HepG2 (cell line): ENCODE results near the gene POLN. TPM values are rescaled to one million over a fixed set of nuclear protein-coding genes. Genes with fewer than 3 reads are reported as not detected.

ENCODE experiments used
- CHD2 ChIP-seq: IDR thresholded peaks from 2 replicates; pipeline ENCODE4 v1.6.1; 2011; ENCODE audit warnings: low read depth, low read length, improper control_type of control experiment
- CREB1 ChIP-seq, 2 experiments: fragments of 450-650 bp in 1 of 2; IDR thresholded peaks; 2 replicates each; pipeline ENCODE4 v1.6.1; 2016 to 2017; ENCODE audit warnings: control low read depth in 1 of 2, mild to moderate bottlenecking in 1 of 2, missing compliant biosample characterization in 1 of 2, missing genetic modification characterization in 1 of 2
- ERF ChIP-seq: IDR thresholded peaks from 2 replicates; pipeline ENCODE4 v1.6.1; 2018; ENCODE audit warnings: missing biosample characterization, missing genetic modification reagents
- HES4 ChIP-seq: sonication (generic); formaldehyde crosslinking; IDR thresholded peaks from 2 replicates; pipeline ENCODE4 v1.9.0; 2021; ENCODE audit warnings: mild to moderate bottlenecking, missing genetic modification reagents, borderline replicate concordance
- HNRNPK ChIP-seq: fragments of 200-400 bp; formaldehyde crosslinking; IDR thresholded peaks from 2 replicates; pipeline ENCODE4 v1.6.1; 2018; ENCODE audit warnings: low read length, low read depth, moderate library complexity, mild to moderate bottlenecking; ENCODE audit not compliant: poor library complexity, severe bottlenecking
- HOXA7 ChIP-seq: sonication (generic); formaldehyde crosslinking; IDR thresholded peaks from 2 replicates; pipeline ENCODE4 v1.8.1; 2022; ENCODE audit warnings: mild to moderate bottlenecking, missing genetic modification reagents, moderate library complexity
- IKZF1 ChIP-seq: fragments of 450-650 bp; IDR thresholded peaks from 2 replicates; pipeline ENCODE4 v1.7.1; 2016
- MED1 ChIP-seq: sonication (generic); formaldehyde crosslinking; IDR thresholded peaks from 2 replicates; pipeline ENCODE4 v1.4.0; 2020; ENCODE audit warnings: missing genetic modification reagents
- NRL ChIP-seq: sonication (generic); formaldehyde crosslinking; IDR thresholded peaks from 2 replicates; pipeline ENCODE4 v1.5.0; 2020; ENCODE audit warnings: missing genetic modification reagents, mild to moderate bottlenecking, moderate library complexity, borderline replicate concordance
- REXO4 ChIP-seq: sonication (generic); formaldehyde crosslinking; IDR thresholded peaks from 2 replicates; pipeline ENCODE4 v1.8.0; 2022; ENCODE audit warnings: missing genetic modification reagents, mild to moderate bottlenecking, borderline replicate concordance
- ZBTB8A ChIP-seq: sonication (generic); formaldehyde crosslinking; IDR thresholded peaks from 2 replicates; pipeline ENCODE4 v1.4.0; 2020; ENCODE audit warnings: mild to moderate bottlenecking, low read depth, missing genetic modification reagents, borderline replicate concordance
- ZNF343 ChIP-seq: sonication (generic); formaldehyde crosslinking; IDR thresholded peaks from 2 replicates; pipeline ENCODE4 v1.4.0; 2020; ENCODE audit warnings: mild to moderate bottlenecking, missing genetic modification reagents
- ZNF614 ChIP-seq: IDR thresholded peaks from 2 replicates; pipeline ENCODE4 v1.6.1; 2018; ENCODE audit warnings: missing biosample characterization, missing genetic modification reagents, inconsistent platforms, borderline replicate concordance
- ZNF616 ChIP-seq: sonication (generic); formaldehyde crosslinking; IDR thresholded peaks from 2 replicates; pipeline ENCODE4 v1.5.0; 2020; ENCODE audit warnings: low read depth, mild to moderate bottlenecking, missing genetic modification reagents
- ZNF850 ChIP-seq: sonication (generic); formaldehyde crosslinking; conservative IDR thresholded peaks from 2 replicates; pipeline ENCODE4 v1.9.0; 2021; ENCODE audit warnings: mild to moderate bottlenecking, missing genetic modification reagents
- ZSCAN9 ChIP-seq: IDR thresholded peaks from 2 replicates; pipeline ENCODE4 v1.6.1; 2016; ENCODE audit warnings: borderline replicate concordance
- polyA plus RNA-seq, 8 experiments: library from polyadenylated mRNA; depleted of rRNA in 3 of 8; stranded (reverse) in 7 of 8; unstranded in 1 of 8; fragments of >200 nt; fragmentation: Illumina TruSeq in 4 of 8; extraction: Trizol in 4 of 8; gene quantifications; 2 replicates each; pipeline versions ENCODE4 v1.2.1 to v1.2.3, GENCODE V29; 2011 to 2016; ENCODE audit warnings: low read depth in 4 of 8, missing spikeins in 1 of 8, mixed read lengths in 1 of 8; ENCODE audit not compliant: insufficient read depth in 1 of 8
- total RNA-seq, 5 experiments: library from RNA; depleted of rRNA; stranded (reverse); fragments of >200 nt; fragmentation: Illumina TruSeq; extraction: Trizol; gene quantifications; 2 replicates each; pipeline ENCODE4 v1.2.3, GENCODE V29; 2016; ENCODE audit warnings: low read depth in 1 of 5
- TF ChIP-seq, protein P1 (sequence below): sonication (generic); formaldehyde crosslinking; IDR thresholded peaks from 2 replicates; pipeline ENCODE4 v1.4.0; 2020; ENCODE audit warnings: mild to moderate bottlenecking, missing genetic modification reagents
- TF ChIP-seq, protein P2 (sequence below): sonication (generic); formaldehyde crosslinking; IDR thresholded peaks from 2 replicates; pipeline ENCODE4 v1.4.0; 2020; ENCODE audit warnings: missing genetic modification reagents

POLN gene
- total and polyA plus RNA-seq, 2 of the 13 experiments (the other 11 are each of a cell fraction or from before 2014, with no cell fraction given): 0.93 to 1.5 TPM

DNA sequence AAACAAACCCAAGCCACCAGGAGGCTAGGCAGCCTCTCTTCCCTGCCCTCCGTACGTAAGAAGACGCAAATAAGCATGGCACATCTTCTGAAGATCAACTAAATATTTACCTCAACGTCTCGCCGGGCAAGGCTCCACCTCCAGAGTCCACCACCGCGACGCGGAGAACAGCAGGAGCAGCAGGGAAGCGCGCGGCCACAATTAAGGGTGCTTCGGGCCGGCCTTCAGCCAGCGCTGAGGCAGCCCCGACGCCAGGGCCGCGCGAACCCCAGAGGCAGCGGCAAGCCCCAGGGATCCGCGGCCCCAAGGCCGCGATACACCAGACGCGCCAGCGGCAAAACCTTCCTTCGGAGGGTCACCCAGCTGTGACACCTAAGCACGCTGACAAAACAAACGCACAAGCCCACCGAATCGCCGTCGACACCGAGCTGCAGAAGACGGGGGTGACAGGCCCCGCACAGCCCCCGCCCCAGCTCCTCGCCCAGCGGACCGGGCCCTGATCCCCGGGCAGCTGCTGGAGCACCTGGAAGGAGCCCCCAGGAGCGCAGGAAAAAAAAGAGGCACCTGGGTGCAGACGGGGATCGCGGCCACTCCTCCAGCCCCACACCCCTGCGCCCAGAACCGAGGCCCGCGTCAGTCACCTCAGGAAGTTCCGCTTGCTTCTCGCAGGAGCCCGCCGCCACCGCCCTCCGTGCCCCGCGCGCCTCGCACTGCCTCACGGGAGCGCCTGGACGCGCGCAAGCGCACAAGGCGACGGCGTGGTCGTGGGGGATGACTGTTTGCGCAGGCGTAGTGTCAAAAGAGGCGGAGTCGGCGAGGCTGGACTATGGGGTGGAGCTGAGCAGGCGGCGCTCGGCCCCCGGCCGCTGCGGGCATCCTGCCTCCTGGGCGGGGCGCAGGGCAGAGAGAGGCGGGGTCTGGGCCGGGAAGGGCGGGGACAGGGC is at the start of gene POLN, which contains the start of gene HAUS3 (continued):
- TF ChIP-seq, protein P1, sequence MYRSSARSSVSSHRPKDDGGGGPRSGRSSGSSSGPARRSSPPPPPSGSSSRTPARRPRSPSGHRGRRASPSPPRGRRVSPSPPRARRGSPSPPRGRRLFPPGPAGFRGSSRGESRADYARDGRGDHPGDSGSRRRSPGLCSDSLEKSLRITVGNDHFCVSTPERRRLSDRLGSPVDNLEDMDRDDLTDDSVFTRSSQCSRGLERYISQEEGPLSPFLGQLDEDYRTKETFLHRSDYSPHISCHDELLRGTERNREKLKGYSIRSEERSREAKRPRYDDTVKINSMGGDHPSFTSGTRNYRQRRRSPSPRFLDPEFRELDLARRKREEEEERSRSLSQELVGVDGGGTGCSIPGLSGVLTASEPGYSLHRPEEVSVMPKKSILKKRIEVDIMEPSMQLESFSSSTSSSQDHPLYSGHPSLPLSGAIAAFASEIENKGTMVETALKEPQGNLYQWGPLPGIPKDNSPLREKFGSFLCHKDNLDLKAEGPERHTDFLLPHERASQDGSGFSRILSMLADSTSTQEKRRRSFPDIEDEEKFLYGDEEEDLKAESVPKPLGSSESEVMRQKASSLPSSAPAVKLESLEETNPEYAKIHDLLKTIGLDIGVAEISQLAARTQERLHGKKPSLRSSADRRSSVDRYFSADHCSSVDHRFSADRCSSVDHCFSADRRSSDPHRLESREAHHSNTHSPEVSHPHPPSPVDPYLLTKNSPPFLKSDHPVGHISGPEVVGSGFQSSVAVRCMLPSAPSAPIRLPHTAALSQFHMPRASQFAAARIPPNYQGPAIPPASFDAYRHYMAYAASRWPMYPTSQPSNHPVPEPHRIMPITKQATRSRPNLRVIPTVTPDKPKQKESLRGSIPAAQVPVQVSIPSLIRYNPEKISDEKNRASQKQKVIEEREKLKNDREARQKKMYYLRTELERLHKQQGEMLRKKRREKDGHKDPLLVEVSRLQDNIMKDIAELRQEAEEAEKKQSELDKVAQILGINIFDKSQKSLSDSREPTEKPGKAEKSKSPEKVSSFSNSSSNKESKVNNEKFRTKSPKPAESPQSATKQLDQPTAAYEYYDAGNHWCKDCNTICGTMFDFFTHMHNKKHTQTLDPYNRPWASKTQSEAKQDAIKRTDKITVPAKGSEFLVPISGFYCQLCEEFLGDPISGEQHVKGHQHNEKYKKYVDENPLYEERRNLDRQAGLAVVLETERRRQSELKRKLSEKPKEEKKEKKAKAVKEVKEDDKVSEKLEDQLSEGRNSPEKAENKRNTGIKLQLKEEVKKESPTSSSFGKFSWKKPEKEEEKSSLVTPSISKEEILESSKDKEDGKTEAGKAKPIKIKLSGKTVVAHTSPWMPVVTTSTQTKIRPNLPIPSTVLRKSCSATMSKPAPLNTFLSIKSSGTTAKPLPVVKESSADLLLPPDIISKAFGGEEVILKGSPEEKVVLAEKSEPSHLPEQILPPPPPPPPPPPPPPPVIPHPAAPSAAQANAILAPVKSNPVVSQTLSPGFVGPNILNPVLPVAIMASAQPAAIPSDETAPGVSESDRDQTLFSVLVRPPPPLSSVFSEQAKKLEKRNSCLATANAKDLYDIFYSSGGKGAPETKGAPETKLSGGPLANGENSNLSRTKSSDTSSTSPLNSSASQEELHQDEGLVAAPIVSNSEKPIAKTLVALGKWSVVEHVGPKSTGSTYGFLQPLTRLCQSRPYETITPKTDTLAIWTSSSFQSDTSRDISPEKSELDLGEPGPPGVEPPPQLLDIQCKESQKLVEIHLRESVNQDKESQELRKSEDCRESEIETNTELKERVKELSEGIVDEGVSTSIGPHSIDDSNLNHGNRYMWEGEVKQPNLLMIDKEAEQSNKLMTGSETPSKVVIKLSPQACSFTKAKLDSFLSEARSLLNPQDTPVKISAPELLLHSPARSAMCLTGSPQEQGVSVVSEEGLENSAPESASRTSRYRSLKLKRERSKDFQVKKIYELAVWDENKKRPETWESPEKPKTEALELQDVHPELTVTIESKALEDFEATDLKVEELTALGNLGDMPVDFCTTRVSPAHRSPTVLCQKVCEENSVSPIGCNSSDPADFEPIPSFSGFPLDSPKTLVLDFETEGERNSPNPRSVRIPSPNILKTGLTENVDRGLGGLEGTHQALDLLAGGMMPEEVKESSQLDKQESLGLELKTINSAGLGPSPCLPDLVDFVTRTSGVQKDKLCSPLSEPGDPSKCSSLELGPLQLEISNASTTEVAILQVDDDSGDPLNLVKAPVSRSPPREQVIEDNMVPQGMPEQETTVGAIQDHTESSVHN (CRISPR knock-in tag): peak; percentile 35; the same call in 1 of the 2 replicates
- TF ChIP-seq HNRNPK (peak; percentile 80), ZNF343 (CRISPR knock-in tag) (0 out of 2 replicates have a peak, but pooled peaks have one; percentile 51), ZNF850 (CRISPR knock-in tag) (no peak), NRL (CRISPR knock-in tag) (peak; percentile 74; the same call in 1 of the 2 replicates), ZBTB8A (CRISPR knock-in tag) (no peak), HES4 (CRISPR knock-in tag) (0 out of 2 replicates have a peak, but pooled peaks have one; percentile 40), CHD2 (peak; percentile 57; the same call in 1 of the 2 replicates), REXO4 (no peak), HOXA7 (CRISPR knock-in tag) (no peak), IKZF1 (no peak), ZNF616 (CRISPR knock-in tag) (no peak), CREB1 (IDR thresholded peaks at IDR 0.05) (peak; percentile 44; the same call in 1 of the 2 replicates), CREB1 (CRISPR knock-in tag; IDR thresholded peaks at IDR 0.05) (no peak), ZNF614 (CRISPR knock-in tag) (0 out of 2 replicates have a peak, but pooled peaks have one; percentile 19), MED1 (peak; percentile 14), ERF (CRISPR knock-in tag) (peak; percentile 60; the same call in 1 of the 2 replicates), ZSCAN9 (CRISPR knock-in tag) (peak; percentile 20; the same call in 1 of the 2 replicates)
- TF ChIP-seq, protein P2, sequence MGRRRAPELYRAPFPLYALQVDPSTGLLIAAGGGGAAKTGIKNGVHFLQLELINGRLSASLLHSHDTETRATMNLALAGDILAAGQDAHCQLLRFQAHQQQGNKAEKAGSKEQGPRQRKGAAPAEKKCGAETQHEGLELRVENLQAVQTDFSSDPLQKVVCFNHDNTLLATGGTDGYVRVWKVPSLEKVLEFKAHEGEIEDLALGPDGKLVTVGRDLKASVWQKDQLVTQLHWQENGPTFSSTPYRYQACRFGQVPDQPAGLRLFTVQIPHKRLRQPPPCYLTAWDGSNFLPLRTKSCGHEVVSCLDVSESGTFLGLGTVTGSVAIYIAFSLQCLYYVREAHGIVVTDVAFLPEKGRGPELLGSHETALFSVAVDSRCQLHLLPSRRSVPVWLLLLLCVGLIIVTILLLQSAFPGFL (CRISPR knock-in tag): no peak
